B cell (primary cell): ENCODE results near the gene SMAP1.

Experiments
- EZH2 ChIP-seq: IDR thresholded peaks from 2 replicates; pipeline ENCODE4 v1.6.1; 2012; ENCODE audit warnings: borderline replicate concordance, low read depth, mild to moderate bottlenecking, moderate library complexity, low read length; ENCODE audit not compliant: insufficient read depth, poor library complexity, severe bottlenecking
- TF ChIP-seq, protein P1 (sequence below): fragments of 200-600 bp; IDR thresholded peaks from one replicate; pipeline ENCODE4 v1.8.0; 2022; ENCODE audit warnings: antibody characterized with exemption, mild to moderate bottlenecking

GRCh38 chr6:70633870-70634269 is 33.8 kb upstream of the SMAP1 start:
- TF ChIP-seq, protein P1, sequence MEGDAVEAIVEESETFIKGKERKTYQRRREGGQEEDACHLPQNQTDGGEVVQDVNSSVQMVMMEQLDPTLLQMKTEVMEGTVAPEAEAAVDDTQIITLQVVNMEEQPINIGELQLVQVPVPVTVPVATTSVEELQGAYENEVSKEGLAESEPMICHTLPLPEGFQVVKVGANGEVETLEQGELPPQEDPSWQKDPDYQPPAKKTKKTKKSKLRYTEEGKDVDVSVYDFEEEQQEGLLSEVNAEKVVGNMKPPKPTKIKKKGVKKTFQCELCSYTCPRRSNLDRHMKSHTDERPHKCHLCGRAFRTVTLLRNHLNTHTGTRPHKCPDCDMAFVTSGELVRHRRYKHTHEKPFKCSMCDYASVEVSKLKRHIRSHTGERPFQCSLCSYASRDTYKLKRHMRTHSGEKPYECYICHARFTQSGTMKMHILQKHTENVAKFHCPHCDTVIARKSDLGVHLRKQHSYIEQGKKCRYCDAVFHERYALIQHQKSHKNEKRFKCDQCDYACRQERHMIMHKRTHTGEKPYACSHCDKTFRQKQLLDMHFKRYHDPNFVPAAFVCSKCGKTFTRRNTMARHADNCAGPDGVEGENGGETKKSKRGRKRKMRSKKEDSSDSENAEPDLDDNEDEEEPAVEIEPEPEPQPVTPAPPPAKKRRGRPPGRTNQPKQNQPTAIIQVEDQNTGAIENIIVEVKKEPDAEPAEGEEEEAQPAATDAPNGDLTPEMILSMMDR: no peak
- no peak for TF ChIP-seq EZH2
